Mesenchymal stem cell (in vitro differentiated cells and primary cell): ENCODE data around the gene CEBPG.

Source experiments
- DNase-seq: peaks from one replicate; pipeline ENCODE4 v3.0.0-alpha.2; 2013
- H2AFZ ChIP-seq: one replicate; pipeline ENCODE4 v1.6.1; 2013; ENCODE audit warnings: low read depth, mild to moderate bottlenecking, control low read depth, inconsistent platforms, low read length, moderate library complexity
- H2AK5ac ChIP-seq: 2 replicates; pipeline ENCODE4 v1.6.1; 2013; ENCODE audit warnings: low read length, moderate library complexity, mild to moderate bottlenecking, inconsistent platforms; ENCODE audit not compliant: severe bottlenecking
- H2BK120ac ChIP-seq: one replicate; pipeline ENCODE4 v1.6.1; 2013; ENCODE audit warnings: low read depth, mild to moderate bottlenecking, inconsistent platforms, low read length, moderate library complexity
- H2BK12ac ChIP-seq, 2 experiments: one replicate each; pipeline ENCODE4 v1.6.1; 2013; ENCODE audit warnings: inconsistent platforms in 2 of 2, low read length in 2 of 2, mild to moderate bottlenecking in 2 of 2, moderate library complexity in 2 of 2, control low read depth in 1 of 2
- H2BK15ac ChIP-seq: one replicate; pipeline ENCODE4 v1.6.1; 2013; ENCODE audit warnings: mild to moderate bottlenecking, low read depth, inconsistent platforms; ENCODE audit not compliant: poor library complexity, severe bottlenecking
- H2BK5ac ChIP-seq: 2 replicates; pipeline ENCODE4 v1.6.1; 2013; ENCODE audit warnings: low read depth, mild to moderate bottlenecking, low read length, control low read depth, inconsistent platforms; ENCODE audit not compliant: poor library complexity, severe bottlenecking
- H3K14ac ChIP-seq, 2 experiments: one replicate each; pipeline ENCODE4 v1.6.1; 2013; ENCODE audit warnings: inconsistent platforms in 2 of 2, low read length in 2 of 2, control low read depth in 1 of 2, mild to moderate bottlenecking in 1 of 2, moderate library complexity in 1 of 2
- H3K18ac ChIP-seq, 2 experiments: one replicate each; pipeline ENCODE4 v1.6.1; 2013; ENCODE audit warnings: inconsistent platforms in 2 of 2, low read length in 2 of 2, control low read depth in 1 of 2, low read depth in 1 of 2, mild to moderate bottlenecking in 1 of 2
- H3K23ac ChIP-seq, 2 experiments: one replicate each; pipeline ENCODE4 v1.6.1; 2013; ENCODE audit warnings: inconsistent platforms in 2 of 2, low read length in 2 of 2, mild to moderate bottlenecking in 2 of 2, moderate library complexity in 2 of 2, control low read depth in 1 of 2
- H3K27ac ChIP-seq: 2 replicates; pipeline ENCODE4 v1.5.1; 2013; ENCODE audit warnings: mild to moderate bottlenecking, moderate library complexity, low read length, control low read depth, inconsistent platforms; ENCODE audit not compliant: poor library complexity, severe bottlenecking
- H3K27me3 ChIP-seq, 2 experiments: 2 replicates each; pipeline versions ENCODE4 v1.6.1 to v1.7.0; 2013; ENCODE audit warnings: low read length in 2 of 2, mild to moderate bottlenecking in 2 of 2, moderate library complexity in 2 of 2, control low read depth in 1 of 2, inconsistent platforms in 1 of 2; ENCODE audit not compliant: control insufficient read depth in 1 of 2, insufficient read depth in 1 of 2
- H3K36me3 ChIP-seq, 2 experiments: 2 replicates each; pipeline versions ENCODE4 v1.6.1 to v1.7.0; 2013; ENCODE audit warnings: low read length in 2 of 2, control low read depth in 1 of 2, inconsistent platforms in 1 of 2, low read depth in 1 of 2, mild to moderate bottlenecking in 1 of 2; ENCODE audit not compliant: insufficient read depth in 2 of 2, control insufficient read depth in 1 of 2
- H3K4ac ChIP-seq, 2 experiments: one replicate each; pipeline ENCODE4 v1.6.1; 2013; ENCODE audit warnings: inconsistent platforms in 2 of 2, low read length in 2 of 2, mild to moderate bottlenecking in 2 of 2, moderate library complexity in 2 of 2, control low read depth in 1 of 2, low read depth in 1 of 2
- H3K4me1 ChIP-seq: 2 replicates; pipeline ENCODE4 v1.6.1; 2013; ENCODE audit warnings: low read depth, low read length, control low read depth; ENCODE audit not compliant: control insufficient read depth, insufficient read depth
- H3K4me2 ChIP-seq: 2 replicates; pipeline ENCODE4 v1.6.1; 2013; ENCODE audit warnings: low read length, mild to moderate bottlenecking, inconsistent platforms; ENCODE audit not compliant: poor library complexity, severe bottlenecking
- H3K4me3 ChIP-seq, 2 experiments: 2 replicates each; pipeline versions ENCODE4 v1.5.1 to v1.7.0; 2013; ENCODE audit warnings: low read length in 2 of 2, mild to moderate bottlenecking in 2 of 2, control low read depth in 1 of 2, low read depth in 1 of 2; ENCODE audit not compliant: insufficient read depth in 1 of 2
- H3K79me1 ChIP-seq: replicated peaks from 2 replicates; pipeline ENCODE4 v1.6.1; 2013; ENCODE audit warnings: mild to moderate bottlenecking, control low read depth, low read length, inconsistent platforms; ENCODE audit not compliant: poor library complexity, severe bottlenecking
- H3K9ac ChIP-seq: 2 replicates; pipeline ENCODE4 v1.7.0; 2013; ENCODE audit warnings: mild to moderate bottlenecking, low read length, moderate library complexity
- H3K9me3 ChIP-seq: 2 replicates; pipeline ENCODE4 v1.7.0; 2013; ENCODE audit warnings: mild to moderate bottlenecking, low read length; ENCODE audit not compliant: control insufficient read depth
- H4K8ac ChIP-seq: one replicate; pipeline ENCODE4 v1.6.1; 2013; ENCODE audit warnings: inconsistent platforms, mild to moderate bottlenecking, low read length, moderate library complexity
- H4K91ac ChIP-seq: one replicate; pipeline ENCODE4 v1.6.1; 2013; ENCODE audit warnings: mild to moderate bottlenecking, low read length, inconsistent platforms
- WGBS: methylation state at CpG from one replicate; pipeline ENCODE4 v1.1.7; 2013; ENCODE audit warnings: mixed read lengths; 5-methylcytosine and 5-hydroxymethylcytosine counted together

The CEBPG gene

GRCh38 chr19:33422369-33423180 is 49.1 kb downstream of the CEBPG start:
- Histone ChIP-seq H3K4ac (no peak overlapping the region), H3K27me3 (no peaks in the 10 kb centered on the region), H4K8ac (no peak overlapping the region), H3K4me2 (no peak overlapping the region), H2BK5ac (no peak overlapping the region), H2BK120ac (no peak overlapping the region), H3K4me3 (no peak overlapping the region), H2BK12ac (no peak overlapping the region), H3K4me1 (no peaks in the 10 kb centered on the region), H2BK15ac (no peak overlapping the region), H3K27ac (no peak overlapping the region), H4K91ac (no peak overlapping the region), H3K14ac (no peak overlapping the region), H2AK5ac (no peak overlapping the region), H3K79me1 (no peaks in the 10 kb centered on the region), H3K9ac (no peak overlapping the region), H3K23ac (no peak overlapping the region), H3K36me3 (peaks cover 0 to 10% of the 10 kb centered on the region in 2 experiments), H3K18ac (no peak overlapping the region), H2AFZ (no peak overlapping the region), H3K9me3 (no peaks in the 10 kb centered on the region)
- no peak for DNase-seq
- 93% methylated on average over 3 of the region's 3 CpGs for WGBS

GRCh38 chr19:33424181-33424580 is 50.7 kb downstream of the CEBPG start:
- H2AFZ ChIP-seq: no peak overlapping the region
- no peak overlapping the region for H3K4me3 ChIP-seq
- no peak overlapping the region for H3K23ac ChIP-seq
- H2BK5ac ChIP-seq: no peak overlapping the region
- no peak overlapping the region for H3K14ac ChIP-seq
- no peak overlapping the region for H3K4me2 ChIP-seq
- no peak overlapping the region for H4K91ac ChIP-seq
- H3K27ac ChIP-seq: no peak overlapping the region
- H2AK5ac ChIP-seq: no peak overlapping the region
- peaks cover 0 to 6% of the 10 kb centered on the region in 2 experiments for H3K36me3 ChIP-seq
- H2BK12ac ChIP-seq: no peak overlapping the region
- H3K4ac ChIP-seq: no peak overlapping the region
- WGBS: 96% methylated on average over 8 of the region's 8 CpGs
- H3K9ac ChIP-seq: no peak overlapping the region
- H3K18ac ChIP-seq: no peak overlapping the region
- no peaks in the 10 kb centered on the region for H3K79me1 ChIP-seq
- no peaks in the 10 kb centered on the region for H3K9me3 ChIP-seq
- no peak overlapping the region for H4K8ac ChIP-seq
- H2BK120ac ChIP-seq: no peak overlapping the region
- no peaks in the 10 kb centered on the region for H3K27me3 ChIP-seq
- no peak overlapping the region for H2BK15ac ChIP-seq
- H3K4me1 ChIP-seq: no peaks in the 10 kb centered on the region
- DNase-seq: no peak

GRCh38 chr19:33426621-33427361 is 53.3 kb downstream of the CEBPG start:
- no peak overlapping the region for H3K4me3 ChIP-seq
- no peaks in the 10 kb centered on the region for H3K9me3 ChIP-seq
- H3K14ac ChIP-seq: no peak overlapping the region

More at GRCh38 chr19:33426621-33427361, 53.3 kb downstream of the CEBPG start:
- WGBS: 95% methylated on average over 24 of the region's 24 CpGs
- H3K23ac ChIP-seq: no peak overlapping the region
- H2AK5ac ChIP-seq: no peak overlapping the region
- H3K18ac ChIP-seq: no peak overlapping the region
- no peak overlapping the region for H2AFZ ChIP-seq
- H3K4me1 ChIP-seq: no peaks in the 10 kb centered on the region
- H4K91ac ChIP-seq: no peak overlapping the region
- no peak for DNase-seq
- H3K79me1 ChIP-seq: no peaks in the 10 kb centered on the region
- no peak overlapping the region for H3K4ac ChIP-seq
- no peak overlapping the region for H2BK120ac ChIP-seq
- H3K36me3 ChIP-seq: peaks cover 0 to 5% of the 10 kb centered on the region in 2 experiments
- no peak overlapping the region for H4K8ac ChIP-seq
- H2BK5ac ChIP-seq: no peak overlapping the region
- no peak overlapping the region for H3K4me2 ChIP-seq
- H3K9ac ChIP-seq: no peak overlapping the region
- no peak overlapping the region for H2BK15ac ChIP-seq
- no peak overlapping the region for H3K27ac ChIP-seq
- H2BK12ac ChIP-seq: no peak overlapping the region
- peaks cover 0 to 3% of the 10 kb centered on the region in 2 experiments for H3K27me3 ChIP-seq
